Germinal center (tissue), 1 donor: Measurements from ENCODE around the gene PCYT1A.

Experiments
- DNase-seq: peaks from one replicate; pipeline ENCODE4 v3.0.0; 2012; ENCODE audit warnings: mixed read lengths, low spot score

The PCYT1A gene

GRCh38 chr3:196236223-196236622 is 51.3 kb downstream of the PCYT1A start:
- DNase-seq, result no peak

DNA sequence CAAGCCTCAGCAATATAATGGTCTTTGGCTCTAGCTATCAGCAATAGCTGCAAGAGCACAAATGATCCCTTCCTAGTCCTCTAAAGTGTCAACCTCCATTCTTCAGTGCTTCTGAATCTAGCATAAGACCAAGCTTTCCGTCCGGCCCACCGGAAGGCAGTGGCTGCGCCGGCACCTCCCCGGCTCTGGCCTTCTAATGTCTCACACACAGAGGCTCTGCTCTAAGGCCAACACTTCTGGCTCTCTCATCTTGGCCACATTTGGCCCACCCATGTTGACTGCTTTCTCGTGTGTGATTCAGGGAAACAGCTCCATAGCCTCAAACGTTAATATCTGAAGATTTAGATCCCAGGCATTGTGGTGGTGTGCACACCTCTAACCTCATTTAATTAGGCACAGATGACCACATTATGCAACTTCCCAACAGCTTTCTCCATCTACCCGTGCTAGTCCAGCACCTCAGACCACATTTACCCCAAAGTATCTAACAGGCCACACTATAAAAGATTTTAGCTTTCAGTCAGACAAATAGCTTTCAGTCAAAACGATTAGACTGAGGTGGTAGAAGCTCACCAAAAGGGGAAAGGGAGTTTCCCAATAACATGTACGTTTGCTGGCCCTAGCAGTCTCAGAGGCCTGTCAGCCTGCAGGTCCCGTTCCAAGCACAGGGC is 51.9 kb downstream of the PCYT1A start:
- no peak for DNase-seq

- no peak for DNase-seq
Observed at GRCh38 chr3:196232882-196233251, 54.7 kb downstream of the PCYT1A start.

GRCh38 chr3:196232154-196232881 is 55.2 kb downstream of the PCYT1A start:
- DNase-seq, result no peak

DNA sequence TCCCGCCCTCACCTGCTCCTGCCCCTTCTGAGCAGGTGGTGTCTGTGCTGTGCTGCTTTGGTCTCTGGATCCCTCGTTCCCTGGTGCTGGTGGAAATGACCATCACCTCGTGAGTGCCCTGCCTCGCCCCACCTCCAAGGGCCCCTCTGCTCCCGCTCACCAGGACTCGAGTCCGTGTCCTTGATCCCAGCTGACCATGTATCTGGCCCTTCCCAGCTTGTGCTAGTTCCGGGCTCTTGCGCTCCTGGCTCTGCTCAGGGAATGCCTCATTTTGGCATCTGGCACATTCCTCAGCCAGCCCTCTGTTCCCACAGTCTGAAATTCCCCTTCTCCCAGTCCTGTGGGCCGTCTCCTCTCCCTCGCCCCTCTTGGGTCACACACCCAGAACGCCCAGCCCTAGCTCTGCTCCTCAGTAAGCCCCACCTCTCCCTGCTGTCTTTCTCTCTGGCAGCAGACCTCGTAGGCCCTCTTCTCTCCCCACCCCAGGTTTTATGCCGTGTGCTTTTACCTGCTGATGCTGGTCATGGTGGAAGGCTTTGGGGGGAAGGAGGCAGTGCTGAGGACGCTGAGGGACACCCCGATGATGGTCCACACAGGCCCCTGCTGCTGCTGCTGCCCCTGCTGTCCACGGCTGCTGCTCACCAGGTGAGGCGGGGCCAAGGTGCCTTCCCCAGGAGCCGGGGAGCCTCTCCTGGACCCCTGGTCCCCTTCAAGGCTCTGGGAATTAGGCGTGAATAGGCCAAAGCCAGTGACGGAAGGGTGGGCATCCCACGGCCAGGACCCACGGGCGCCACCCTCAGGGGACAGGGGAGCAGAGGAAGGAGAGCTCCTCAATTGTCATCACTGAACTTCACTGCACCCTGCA is 59.7 kb downstream of the PCYT1A start:
- no peak for DNase-seq

DNA sequence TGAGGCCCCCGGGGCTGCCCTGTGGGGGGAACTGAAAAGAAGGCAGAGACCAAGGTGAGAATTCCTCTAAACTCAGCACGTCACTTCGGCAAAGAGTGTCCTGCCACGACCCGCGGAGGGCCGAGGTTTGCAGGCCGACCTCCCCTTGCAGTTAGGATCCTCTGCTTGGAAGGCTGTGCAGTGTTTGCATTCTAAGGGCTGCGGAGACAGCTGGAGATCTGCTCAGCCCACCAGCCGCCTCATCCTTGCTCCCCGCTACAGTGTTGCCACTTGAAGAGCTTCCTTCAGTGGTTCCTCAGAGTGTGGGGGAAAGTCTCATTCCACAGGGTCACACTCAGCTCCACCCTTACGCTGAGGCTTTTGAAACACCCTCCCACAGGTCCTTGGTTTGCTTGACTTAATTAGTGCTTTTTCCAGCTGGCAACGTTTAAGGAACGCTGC is 60.4 kb downstream of the PCYT1A start:
- DNase-seq, result no peak

DNA sequence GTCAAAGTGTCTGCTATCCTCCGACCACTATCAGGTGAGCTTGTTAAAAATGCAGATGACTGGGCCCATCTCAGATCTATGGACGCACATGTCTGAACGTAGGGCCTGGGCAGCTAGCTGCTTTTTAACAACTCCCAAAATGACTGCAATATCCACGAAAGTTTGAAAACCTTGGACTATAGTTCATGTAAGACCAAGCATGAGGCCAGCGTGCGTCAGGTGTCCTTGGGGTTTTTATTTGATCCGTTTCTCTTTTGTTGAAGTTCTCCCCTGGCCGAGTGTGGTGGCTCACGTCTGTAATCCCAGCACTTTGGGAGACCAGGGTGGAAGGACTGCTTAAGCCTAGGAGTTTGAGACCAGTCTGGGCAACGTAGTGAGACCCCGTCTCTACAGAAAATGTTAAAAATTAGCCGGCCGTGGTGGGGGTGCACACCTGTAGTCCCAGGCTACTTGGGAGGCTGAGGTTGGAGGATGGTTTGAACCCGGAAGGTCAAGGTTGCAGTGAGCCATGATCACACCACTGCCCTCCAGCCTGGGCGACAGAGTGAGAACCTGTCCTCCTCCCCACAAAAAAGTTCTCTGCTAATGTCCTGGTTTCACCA is 61.7 kb downstream of the PCYT1A start:
- no peak for DNase-seq

GRCh38 chr3:196225086-196225485 is 62.4 kb downstream of the PCYT1A start:
- no peak for DNase-seq

- no peak for DNase-seq
Observed at GRCh38 chr3:196222876-196223595, 64.5 kb downstream of the PCYT1A start.

DNA sequence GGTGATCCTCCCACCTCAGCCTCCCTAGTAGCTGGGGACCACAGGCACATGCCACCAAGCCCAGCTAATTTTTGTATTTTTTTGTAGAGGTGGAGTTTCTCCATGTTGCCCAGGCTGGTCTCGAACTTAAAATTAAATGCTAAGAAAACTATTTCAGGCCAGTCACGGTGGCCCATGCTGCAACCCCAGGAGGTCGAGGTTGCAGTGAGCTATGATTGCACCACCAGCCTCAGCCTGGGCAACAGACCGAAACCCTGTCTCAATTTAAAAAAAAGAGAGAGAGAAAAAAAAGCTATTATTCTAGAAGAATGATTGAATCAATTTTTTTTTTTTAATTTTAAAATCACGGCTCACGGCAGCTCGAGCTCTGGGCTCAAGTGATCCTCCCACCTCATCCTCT is 66.5 kb downstream of the PCYT1A start:
- DNase-seq, result no peak

DNA sequence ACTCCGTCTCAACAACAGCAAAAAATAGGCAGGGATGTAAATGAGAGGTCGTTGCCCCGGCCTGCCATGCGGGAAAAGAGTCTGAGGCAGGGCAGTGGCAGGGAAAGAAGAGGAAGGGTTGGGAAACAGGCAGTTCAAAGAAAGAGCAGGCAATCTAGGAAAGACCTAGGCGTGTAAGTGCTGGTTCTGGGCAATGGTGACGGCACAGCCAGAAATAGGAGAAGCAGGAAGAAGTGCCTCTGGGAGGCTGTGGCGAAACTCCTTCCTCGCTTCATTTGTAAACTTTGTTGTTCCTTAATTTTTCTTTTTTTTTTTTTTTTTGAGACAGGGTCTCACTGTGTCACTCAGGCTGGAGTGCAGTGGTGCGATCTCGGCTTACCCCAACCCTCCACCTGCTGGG is 66.9 kb downstream of the PCYT1A start:
- DNase-seq, result no peak

GRCh38 chr3:196219970-196220311 is 67.6 kb downstream of the PCYT1A start:
- DNase-seq, result no peak

- peak; percentile 37 for DNase-seq
Observed at GRCh38 chr3:196219194-196219969, 68.1 kb downstream of the PCYT1A start.

DNA sequence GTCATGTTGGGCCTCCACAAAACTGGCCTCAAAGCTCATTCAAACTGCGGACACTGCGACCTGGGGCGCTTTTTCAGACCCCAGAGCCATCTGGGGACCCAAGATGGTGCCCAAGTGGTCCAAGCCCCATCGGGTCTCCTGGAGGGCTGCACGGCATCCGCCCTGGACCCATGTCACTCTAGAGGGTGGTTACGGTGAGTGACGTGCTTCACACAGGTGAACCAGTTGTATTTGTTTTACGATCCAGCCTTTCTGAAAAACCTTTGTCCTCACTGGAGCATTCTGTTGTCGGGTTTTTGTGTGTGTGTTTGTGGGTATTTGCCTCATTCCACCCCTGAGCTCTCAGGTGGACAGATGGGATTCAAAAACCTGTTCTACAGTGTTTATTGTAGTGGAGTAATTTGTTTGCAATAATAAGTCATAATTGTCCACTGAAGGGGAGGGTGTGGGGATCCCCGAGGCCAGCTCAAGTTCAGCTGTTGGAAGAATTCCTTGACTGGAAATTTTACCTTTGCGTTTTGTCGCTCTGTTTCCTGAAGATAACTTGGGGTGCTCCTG is 69.3 kb downstream of the PCYT1A start:
- DNase-seq, result no peak

DNA sequence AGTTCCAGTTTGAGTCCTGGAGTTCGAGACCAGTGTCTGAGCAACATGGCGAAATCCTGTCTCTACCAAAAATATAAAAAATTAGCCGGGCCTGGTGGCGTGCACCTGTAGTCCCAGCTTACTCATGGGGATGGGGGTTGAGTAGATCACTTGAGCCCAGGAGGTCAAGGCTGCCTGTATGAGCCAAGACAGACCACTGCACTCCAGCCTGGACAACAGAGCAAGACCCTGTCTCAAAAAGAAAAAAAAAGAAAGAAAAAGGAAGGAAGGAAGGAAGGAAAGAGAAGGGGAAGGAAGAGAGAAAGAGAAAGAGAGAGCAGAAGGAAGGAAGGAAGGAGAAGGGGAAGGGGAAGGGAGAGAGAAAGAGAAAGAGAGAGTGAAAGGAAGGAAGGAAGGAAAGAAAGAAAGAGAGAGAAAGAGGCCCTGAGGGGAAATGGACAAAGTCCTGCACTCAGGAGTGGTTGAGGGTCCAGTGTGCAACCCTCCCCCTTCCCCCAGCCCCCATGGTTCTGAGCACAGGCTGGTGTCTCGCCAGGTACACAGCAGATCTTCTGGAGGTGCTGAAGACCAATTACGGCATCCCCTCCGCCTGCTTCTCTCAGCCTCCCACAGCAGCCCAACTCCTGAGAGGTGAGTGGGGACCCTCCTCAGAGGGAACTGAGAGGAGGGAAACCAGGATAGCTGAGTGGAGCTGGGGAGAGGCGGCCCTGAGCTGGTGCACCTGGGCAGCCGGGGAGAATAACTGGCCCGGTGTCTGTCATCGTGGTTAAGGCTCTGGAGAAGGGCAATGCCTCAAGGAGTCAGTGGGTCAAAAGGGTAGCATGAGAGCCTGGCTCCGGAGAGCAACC is 70.0 kb downstream of the PCYT1A start:
- no peak for DNase-seq

DNA sequence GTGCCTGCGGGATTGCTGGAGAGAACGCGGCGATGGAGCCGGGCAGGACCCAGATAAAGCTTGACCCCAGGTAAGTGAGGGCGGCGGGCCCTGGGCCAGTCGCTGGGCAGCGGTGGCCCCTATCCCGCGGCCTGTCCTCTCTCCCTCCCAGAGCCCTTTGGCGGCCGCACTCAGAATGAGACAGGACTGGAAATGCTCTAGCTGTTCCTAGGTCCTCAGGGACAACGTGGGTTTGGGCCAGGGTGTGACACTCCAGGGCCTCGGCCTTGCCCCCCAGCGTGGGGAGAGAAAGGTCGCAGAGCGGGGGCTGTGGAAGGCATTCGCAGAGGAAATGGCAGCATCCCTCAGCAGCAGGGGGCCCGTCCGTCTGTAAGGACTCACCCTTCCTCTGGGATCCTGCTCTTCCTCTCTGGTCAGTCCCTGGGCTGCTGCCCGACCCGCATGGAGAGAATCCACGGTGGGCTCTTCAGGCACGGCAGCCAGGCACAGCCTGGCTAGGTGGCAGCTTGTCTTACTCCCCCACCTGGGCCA is 70.8 kb downstream of the PCYT1A start:
- no peak for DNase-seq

- no peak for DNase-seq
Observed at GRCh38 chr3:196216089-196216564, 71.4 kb downstream of the PCYT1A start, which contains the start of gene SLC51A. TSS of gene SLC51A (plus strand) at chr3:196216534. CDS start at chr3:196216713, 179 bp downstream.

DNA sequence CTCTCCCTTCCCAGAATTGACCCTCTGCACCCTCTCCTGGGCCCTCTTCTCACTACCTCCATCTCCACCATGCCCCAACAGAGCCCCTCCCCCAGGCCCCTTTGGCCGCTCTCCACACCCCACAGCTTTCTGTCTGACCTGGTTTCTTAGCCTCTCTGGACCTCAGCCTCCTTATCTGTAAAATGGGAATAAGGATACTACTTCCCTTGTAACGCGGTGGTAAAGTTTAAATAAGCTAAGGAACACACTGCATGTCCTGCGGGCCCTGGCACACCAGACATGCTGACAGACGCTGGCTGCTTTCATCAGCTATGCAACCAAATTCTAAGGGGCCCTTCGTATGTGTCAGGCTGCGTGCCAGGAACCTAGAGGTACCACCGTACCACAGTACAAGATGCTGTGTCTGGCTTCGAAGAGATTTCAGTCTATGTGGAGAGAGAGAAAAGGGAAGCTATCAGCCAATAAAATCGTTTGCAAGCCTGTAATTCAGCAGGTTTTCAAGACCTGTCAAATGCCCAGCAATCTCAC is 72.0 kb downstream of the PCYT1A start:
- no peak for DNase-seq
